ENCODE results near the gene OGFR.

Gene OGFR

GRCh38 chr20:62804627-62805154 lies at the start of gene OGFR:
OGFR (plus strand) TSS chr20:62804835; CDS start chr20:62804860, 25 bp downstream.
- no peak for DNase-seq

- no peak for DNase-seq
Measured at GRCh38 chr20:62754991-62755356, 49.7 kb upstream of the OGFR start.

GRCh38 chr20:62755817-62756724 lies 48.6 kb upstream of the OGFR start:
- DNase-seq: no peak

- DNase-seq: no peak
Measured at GRCh38 chr20:62758226-62758912, 46.3 kb upstream of the OGFR start.

GRCh38 chr20:62759981-62760431 lies 44.6 kb upstream of the OGFR start:
- DNase-seq: no peak

- DNase-seq: no peak
Measured at GRCh38 chr20:62760471-62760855, 44.2 kb upstream of the OGFR start.

- DNase-seq: no peak
Measured at GRCh38 chr20:62760856-62761758, 43.5 kb upstream of the OGFR start.

GRCh38 chr20:62761759-62762131 lies 42.9 kb upstream of the OGFR start:
- no peak for DNase-seq

- no peak for DNase-seq
Measured at GRCh38 chr20:62762376-62762775, 42.3 kb upstream of the OGFR start.

GRCh38 chr20:62762801-62763368 lies 41.8 kb upstream of the OGFR start:
- DNase-seq: no peak

- DNase-seq: no peak
Measured at GRCh38 chr20:62763404-62763803, 41.2 kb upstream of the OGFR start.

GRCh38 chr20:62764156-62764935 lies 40.3 kb upstream of the OGFR start:
- no peak for DNase-seq

- no peak for DNase-seq
Measured at GRCh38 chr20:62765021-62765420, 39.6 kb upstream of the OGFR start.

- no peak for DNase-seq
Measured at GRCh38 chr20:62765432-62766070, 39.1 kb upstream of the OGFR start.

GRCh38 chr20:62766071-62766450 lies 38.6 kb upstream of the OGFR start:
- no peak for DNase-seq

- no peak for DNase-seq
Measured at GRCh38 chr20:62766716-62767115, 37.9 kb upstream of the OGFR start.

GRCh38 chr20:62768234-62768546 lies 36.4 kb upstream of the OGFR start:
- DNase-seq: no peak

GRCh38 chr20:62768551-62769287 lies 35.9 kb upstream of the OGFR start:
- no peak for DNase-seq

- DNase-seq: no peak
Measured at GRCh38 chr20:62769346-62770071, 35.1 kb upstream of the OGFR start.
